Activated CD4-positive, alpha-beta T cell treated with anti-CD3 and anti-CD28 coated beads for 24 hours (primary cell): Measurements from ENCODE around the gene CPLX3.

ENCODE experiments used
- DNase-seq, 2 donors: peaks; one replicate each; pipeline ENCODE4 v3.0.0-alpha.2; 2020; ENCODE audit warnings: low read depth in 2 of 2

Gene CPLX3

DNA sequence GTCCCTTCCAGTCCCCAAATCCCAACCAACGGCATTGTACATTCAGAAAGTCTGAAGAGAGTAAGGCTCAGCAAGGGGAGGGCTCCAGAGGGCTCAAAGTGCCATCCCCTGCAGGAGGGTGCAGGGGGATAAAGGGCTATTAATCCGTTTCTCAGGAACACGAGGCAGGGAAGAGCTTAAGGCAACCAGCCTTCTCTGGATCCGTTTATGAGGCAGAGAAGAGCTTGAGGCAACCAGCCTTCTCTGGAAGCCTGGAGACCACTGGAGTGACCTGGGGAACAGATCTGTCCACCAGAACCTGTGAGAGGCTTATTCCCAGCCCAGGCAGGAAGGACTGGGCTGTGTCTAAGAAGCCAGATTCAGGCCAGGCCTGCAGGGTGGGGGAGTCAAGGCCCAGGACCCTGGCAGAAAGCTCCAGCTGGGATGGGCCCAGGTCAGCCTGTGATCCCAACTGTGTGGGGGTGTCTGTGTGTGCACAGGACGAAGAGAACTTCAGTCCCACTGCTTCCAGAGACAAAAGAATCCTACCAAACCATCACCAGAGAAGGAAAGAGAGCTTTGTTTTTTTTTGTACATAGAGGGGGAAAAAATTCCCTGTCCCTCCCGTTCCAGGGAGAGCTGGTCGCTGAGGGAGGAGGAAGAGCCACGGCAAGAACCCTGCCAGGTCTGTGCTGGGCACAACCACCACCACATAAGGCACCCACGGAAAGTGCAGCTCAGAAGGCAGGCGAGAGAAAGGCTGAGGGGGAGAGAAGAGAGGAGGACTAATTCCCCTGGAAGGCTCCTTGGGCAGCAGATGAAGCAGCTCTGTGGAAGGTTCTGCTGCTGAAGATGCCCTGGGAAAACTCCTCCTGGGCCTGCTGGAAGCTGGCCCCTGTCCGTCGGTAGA is 18.1 kb downstream of the CPLX3 start:
- DNase-seq, result no peak

DNA sequence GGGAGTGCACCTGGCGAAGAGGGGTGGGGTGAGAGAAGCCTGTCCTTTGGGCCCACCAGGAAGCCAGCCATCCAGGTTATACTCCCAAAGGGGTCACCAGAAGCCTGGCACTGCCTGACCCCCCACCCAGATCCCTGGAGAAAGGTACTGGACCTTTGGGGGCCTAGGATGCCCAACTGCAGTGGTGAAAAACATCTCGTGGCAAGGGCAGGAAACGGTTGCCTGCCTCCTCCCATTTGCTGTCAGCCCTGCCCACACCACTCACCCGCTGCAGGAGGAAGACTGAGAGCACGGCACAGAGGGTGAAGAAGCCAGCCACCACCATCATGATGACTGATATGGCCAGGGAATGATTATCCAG is 18.8 kb downstream of the CPLX3 start:
- DNase-seq, result peak; percentile 37

DNA sequence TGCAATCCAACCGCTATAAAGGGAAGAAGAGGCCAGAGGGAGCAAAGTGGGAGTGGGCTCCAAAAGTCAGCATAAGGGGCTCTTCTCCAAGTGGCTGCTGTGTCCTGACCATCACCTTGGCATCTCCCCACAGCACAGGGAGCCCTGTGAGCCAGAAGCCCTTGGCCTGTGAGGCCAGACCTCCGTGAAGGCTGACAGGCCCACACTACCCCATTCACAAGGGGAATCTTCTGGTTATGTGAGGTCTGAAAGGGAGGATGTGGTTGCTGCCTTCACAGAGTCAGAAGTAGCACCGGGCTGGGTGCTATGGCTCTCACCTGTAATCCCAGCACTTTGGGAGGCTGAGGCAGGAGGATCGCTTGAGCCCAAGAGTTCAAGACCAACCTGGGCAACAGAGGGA is 19.2 kb downstream of the CPLX3 start:
- no peak for DNase-seq

DNA sequence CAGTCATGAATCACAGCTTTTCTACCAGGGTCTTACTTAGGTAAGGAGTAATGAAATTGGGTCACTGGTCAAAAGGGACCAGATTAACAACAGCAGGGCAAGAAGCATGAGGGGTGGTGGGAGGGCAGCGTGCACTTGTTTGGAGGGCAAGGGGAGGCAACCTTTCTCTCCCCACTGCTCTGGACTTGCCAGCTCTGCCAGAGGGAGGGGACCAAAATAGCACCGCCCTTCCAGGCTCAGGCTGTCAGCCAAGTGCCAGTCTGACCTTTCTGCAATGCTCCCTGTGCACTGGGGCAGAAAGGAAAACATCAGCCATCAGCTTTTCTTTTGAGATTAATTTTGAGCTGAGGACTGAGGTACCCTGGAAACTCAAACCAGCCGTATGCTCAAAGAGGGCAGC is 21.0 kb downstream of the CPLX3 start:
- no peak for DNase-seq

DNA sequence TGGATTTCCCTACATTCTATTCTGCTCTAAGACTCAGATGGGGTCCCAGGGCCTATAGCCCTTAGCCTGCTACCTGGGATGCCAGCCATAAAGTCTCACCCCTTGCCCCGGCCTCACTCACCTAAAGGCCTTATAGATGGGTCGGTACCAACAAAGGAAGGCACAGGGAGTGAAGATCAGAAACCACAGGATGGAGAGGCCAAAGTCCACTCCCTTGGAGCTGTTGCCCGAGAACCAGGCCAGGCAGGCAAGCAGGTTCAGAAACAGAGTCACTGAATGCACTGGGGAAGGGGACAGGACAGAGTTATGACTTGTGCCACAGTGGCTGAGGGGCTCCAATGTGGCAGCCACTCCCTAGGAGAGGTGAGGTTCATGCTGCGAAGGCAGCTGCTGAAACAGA is 24.0 kb downstream of the CPLX3 start:
- no peak for DNase-seq

DNA sequence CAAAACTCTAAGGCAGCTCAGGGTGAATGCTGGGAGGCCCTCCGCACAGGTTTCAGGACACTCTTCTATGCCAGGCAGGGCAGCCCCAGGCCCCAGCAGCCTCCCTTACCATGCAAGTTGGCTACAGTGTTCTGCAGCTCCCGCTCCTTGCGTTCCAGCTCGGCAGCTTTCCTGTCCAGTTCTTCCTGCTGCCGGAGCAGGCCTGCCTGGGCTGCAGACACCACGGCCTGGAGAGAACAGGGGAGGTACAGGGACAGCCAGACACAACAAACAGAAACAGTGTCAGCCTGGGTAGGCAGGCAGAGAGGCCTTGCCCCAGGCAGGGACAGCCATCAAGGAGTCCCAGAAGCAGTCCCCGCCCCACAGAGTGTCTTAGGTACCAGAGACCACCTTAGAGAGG is 25.5 kb downstream of the CPLX3 start:
- no peak for DNase-seq

DNA sequence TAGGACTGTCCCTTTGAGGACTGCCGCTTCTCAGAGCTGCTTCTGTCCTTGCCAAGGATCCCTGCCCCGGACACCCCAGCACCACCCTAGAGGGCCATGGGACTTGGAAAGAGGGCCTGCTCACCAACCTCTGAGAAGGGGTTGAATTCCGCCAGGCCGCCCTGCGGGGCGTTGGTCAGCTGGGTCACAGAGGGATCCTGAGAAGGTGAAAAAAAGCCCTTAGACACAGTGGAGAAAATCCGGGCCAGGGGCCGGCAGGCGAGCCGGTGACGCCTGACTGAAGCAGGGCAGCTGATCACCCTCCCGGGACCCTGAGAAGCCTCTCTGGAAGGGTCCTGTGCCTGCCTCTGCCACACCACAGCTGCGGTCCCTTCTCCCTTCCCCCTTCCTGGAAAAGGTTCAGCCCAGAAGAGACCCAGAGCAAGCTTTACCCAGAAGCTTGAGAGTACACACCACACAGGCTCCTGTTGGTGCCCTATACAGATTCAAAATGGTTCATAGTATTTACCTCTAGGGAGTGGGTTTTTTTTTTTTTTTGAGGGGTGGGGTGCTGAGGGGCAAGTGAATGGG is 28.1 kb downstream of the CPLX3 start:
- no peak for DNase-seq

DNA sequence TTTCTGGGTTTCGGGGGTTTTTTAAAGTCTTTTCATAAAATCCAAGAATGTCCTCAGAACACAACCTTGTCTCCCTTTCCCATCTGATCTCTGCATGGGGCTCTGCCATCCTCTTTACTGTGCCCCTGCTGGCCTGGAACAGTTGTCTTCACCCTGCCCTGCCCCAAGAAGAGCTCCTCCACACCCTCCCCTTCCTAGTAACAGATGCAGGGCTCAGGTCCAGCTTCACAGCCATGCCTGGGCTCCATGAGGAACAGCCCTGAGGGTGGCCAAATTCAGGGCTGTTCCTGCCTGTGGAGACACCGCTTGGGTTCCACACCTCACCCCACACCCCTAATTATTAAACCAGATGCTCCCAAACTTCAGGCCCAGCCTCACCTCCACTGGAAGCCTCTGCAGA is 29.4 kb downstream of the CPLX3 start:
- DNase-seq, result no peak

DNA sequence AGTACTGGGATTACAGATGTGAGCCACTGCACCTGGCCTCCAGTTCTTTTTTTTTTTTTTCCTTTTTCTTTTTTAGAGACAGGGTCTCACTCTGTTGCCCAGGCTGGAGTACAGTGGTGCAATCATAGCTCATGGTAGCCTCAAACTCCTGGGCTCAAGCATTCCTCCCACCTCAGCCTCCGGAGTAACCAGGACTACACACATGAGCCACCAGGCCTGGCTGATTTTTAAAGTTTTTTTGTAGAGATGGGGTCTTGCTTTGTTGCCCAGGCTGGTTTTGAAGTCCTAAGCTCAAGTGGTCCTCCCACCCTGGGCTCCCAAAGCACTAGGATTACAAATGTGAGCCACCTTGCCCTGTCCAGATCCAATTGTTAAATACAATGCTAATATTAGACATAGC is 30.1 kb downstream of the CPLX3 start:
- DNase-seq, result no peak

DNA sequence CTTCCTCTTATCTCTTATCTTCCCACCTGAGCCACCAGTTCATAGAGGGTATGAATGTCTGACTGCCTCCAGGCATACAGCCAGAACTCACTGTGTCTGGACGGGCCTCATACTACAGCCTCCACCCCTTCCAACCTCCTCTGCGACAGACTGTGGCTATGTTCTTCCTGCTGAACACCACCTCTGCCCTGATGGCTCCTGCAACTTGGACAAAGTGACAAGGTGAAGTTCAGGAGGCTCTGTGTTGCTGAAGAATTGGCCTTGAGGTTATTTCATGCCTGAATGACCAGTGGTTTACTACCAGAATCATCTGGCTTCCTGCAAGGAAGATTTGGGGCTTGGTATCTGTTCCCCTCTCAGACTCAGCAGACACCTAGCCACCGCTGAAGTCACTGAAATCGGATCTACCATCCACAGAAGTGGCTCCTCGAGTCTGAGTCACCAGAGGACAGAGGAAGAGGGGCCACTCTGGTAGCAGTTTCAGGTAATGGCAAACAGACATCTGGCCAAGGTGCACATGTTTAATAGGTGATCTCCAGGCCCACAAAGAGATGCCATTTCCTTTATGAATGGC is 30.7 kb downstream of the CPLX3 start:
- no peak for DNase-seq

DNA sequence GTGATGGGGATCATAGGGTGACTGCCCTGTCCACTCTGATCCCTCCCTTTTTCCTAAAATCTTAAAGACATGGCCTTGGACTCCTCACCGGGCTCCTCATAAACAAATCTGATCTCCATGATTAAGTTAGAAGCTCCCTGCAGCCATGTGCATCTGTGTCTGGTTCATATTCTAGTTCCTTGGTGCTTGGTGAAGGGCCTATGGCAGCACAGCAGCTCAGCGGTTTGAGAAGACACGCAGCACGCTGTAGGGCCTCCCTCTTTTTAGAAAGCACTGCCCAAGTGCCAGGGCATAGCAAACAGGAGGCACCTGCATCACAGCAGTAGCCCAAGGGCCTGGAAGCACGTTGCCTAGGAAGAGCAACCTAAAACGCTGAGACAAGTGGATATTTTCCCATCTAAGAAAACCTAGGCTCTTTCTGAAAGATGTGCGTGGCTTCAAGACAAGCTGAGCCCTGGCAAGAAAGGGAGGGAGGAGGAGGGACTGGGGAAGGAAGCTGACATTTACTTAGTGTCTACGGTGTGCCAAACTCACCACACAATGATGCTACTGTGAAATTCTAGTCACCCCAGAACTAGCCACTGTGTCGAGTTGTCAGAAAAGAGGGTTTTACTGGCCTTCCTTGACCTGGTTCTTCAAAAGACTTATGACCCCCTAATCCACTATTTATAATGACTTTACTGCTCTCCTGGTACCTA is 31.4 kb downstream of the CPLX3 start:
- no peak for DNase-seq

DNA sequence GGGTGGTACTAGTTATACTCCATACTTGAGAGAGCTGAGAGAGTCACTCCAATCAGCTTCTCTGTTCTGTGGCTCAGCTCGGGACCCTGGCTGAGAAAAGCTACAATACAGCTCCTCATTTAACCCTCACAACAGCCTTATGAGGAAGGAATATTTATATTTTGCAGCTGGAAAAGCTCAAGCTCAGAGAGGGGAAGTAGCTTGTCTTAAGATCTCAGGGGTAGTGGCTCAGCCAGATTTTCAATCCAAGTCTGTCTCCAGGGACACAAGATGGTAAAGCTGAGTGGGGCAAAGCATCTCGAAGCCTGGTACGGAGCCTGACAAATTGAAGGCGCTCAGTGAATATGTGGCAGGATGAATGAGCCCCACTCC is 31.9 kb downstream of the CPLX3 start:
- DNase-seq, result no peak

DNA sequence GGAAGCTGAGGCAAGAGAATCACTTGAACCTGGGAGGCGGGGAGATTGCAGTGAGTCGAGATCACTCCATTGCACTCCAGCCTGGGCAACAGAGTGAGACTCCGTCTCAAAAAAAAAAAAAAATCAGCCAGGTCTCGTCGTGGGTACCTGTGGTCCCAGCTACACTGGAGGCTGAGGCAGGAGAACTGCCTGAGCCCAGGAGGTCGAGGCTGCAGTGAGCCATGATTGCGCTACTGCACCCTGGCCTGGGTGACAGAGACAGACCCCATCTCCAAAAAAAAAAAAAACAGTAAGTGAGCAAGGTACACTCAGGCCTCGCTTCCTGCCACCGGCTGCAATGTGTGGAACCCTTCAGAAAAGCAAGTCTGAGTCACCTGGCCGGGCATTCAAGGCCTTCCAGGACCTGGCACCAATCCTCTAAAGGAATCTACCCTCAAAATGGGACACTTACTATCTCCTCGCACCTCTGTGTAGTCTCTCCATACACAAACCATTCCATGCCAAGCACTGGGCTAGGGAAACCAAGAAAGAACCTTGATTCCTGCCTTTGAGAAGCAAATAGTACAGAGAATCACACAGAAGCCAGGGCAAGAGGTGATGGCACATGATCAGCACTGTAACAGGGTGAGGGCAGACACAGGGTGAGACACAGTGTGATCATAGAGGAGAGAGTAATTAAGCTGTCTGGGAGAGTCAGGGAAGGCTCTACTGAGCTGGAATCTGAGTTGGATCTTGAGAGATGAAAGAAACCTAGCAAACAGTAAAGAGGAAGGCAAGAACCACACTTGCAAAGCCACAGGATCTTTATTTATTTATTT is 37.0 kb downstream of the CPLX3 start:
- DNase-seq, result no peak

DNA sequence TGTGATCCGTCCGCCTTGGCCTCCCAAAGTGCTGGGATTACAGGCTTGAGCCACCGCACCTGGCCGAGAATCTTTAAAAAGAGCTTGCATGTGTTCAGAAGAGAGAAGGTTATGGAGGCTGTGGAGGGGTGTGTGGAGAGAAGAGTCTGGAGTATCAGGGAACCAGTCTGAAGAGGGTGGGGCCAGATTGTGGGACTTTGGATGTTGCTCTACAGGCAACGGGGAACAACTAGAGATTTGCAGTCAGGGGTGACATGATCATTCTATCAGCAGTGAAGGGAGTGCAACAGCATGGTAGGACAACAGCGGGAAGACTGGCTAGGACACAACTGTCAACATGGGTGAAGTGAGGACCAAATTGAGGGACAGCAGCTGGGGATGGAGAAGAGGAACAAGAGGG is 37.9 kb downstream of the CPLX3 start:
- DNase-seq, result no peak

DNA sequence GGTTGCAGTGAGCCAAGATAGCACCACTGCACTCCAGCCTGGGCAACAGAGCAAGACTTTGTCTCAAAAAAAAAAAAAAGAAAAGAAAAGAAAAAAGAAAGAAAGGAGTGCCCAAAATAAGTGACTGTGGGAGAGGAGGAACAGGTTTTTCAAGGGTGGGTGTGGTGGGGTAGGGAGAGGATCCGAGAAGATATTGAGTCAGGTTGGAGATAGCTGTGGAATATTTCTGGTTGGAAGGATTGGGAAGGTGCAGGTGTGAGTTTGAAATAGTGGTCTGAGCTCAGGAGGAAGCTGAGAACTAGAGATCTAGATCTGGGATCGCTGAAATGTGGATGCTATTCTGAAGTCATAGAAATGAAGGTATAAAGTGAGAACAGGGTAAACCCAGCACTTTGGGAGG is 38.9 kb downstream of the CPLX3 start:
- no peak for DNase-seq

DNA sequence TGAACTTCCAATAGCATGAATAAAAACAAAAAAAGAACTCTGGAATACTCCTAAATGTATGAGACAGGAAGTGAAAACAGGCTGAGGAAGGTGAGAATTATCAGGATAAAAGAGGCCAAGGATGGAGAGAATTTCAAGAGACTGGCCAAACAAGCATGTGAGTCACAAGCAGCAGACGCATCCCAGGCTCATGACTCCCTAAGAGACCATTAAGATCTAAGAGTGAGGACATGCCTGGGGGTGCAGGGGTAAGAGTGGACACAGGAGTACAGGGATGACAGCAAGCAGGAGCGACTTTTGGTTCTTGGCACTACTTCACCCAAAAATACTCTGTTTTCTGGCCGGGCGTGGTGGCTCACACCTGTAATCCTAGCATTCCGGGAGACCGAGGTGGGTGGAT is 39.7 kb downstream of the CPLX3 start:
- no peak for DNase-seq

DNA sequence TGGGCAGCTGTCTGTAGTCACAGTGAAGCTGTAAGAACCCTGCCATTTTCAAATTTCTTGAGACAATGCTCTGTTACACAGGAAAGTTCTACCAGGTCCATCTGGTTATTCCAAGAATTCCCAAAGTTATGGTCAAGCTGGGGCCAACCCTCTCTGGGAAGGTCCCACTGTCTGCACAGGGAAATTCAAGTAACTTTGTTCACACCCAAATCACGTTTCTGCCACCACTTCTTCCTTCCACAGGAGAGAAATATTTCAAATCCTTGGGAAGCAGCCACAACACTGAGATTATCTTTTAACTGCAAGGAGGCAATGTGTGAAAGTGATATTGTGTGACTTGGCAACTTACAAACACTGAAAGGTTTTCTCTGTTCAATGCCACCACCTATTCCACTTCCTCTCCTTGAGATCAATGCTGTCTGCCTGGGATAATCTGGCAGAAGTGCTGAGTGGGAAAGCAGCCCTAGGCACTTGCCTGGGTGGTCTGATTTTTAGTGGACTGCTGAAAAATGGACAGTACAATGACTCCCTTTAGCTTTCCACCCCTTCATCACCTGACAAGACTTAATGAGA is 41.1 kb downstream of the CPLX3 start:
- DNase-seq, result no peak

DNA sequence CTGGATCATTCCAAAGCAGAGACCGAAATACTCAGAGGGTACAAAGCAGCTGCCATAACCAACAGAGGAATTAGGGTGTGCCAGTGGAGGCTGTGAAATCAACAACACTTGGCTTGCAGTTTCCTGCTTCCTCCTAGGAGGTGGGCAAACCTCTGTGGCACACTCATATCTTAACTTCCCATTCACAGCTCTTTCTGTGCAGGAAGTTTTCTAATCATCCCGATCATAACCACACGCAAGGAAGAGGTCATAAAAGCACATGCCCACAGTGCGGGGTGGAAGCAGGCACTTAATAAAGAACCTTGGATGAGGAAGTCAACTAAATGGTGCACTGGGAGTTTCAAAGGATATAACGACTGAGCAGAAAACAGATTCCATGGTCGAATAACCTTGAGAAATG is 41.6 kb downstream of the CPLX3 start:
- no peak for DNase-seq

DNA sequence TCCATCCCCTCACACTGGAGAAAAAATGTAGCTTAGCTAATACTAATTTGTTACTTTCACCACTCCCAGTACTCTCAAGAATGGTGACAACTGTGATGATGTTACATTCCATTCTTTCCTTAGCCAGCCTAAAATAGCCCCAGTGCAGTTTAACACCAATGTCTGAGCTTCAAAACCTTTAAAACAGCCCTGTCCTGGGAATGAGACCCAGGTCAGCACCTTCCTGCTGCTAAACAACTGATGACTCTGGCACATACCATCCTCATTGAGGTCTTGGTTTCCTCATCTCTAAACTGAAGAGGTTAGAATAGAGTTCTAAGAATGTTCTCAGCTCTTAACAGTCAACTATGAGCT is 42.9 kb downstream of the CPLX3 start:
- DNase-seq, result no peak

DNA sequence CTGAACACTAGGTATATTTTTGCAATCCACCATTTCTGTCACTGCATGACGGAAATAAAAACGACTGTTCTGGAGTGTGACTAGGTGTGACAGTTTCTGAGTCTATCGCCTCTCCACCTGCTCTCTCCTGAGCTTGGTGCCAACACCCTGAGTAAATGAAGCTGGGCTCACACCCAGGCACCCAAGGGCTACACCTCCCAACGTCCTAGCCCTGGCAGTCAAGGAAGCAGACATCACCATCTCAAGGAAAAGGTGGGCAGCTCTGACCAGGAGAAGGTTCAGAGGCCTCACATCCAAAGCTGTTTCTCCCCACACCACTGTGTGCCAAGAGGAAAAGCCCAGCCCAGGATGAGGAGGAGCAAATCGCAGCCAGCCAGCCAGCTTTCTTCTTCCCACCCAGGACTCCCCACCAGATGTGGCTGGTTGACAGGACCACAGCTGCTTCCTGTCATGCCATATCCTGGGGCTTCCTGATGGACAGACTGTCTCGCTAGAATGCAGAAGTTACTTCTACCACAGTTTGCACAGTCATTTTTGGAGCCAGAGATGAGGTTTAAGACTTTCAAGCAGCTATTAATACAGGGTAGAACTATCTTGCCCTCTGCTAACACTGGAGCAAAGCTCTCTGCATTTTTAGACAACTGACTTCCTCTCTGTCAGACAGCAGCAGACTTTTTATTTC is 43.4 kb downstream of the CPLX3 start:
- no peak for DNase-seq
